Measurements from ENCODE around the gene LETMD1. TPM values are rescaled to one million over a fixed set of nuclear protein-coding genes. Genes with fewer than 3 reads are reported as not detected.

The LETMD1 gene
- total and polyA plus RNA-seq, 7 experiments from 2014 or later: 32.4 to 101 (median 69.5) TPM

DNA sequence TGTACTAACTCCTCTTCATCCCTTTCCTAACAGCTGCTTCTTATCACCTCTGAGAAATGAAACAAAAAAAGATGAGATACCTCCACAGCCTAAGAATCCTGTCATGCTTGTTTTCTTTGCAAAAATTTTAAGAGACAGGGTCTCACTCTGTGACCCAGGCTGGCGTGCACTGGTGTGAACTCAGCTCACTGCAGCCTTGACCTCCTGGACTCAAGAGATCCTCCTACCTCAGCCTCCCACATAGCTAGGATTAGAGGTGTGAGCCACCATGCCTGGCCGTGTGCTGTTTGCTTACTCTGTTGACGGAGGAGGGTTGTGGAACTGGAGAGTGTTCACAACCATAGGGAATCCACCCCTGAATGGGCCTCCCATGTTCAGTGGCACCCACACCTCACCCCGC, 19.1 kb downstream of the LETMD1 start:
- ATAC-seq (no peak), DNase-seq (no peak)
- H3K9me3 ChIP-seq (ENCODE audit: control insufficient read depth in 2 of 3, low read length in 3 of 3): no peaks in the 10 kb centered on the region
- H3K27ac ChIP-seq (ENCODE audit: low read depth, low read length): no peak overlapping the region
- no peaks in the 10 kb centered on the region for H3K4me1 ChIP-seq (ENCODE audit: control insufficient read depth in 2 of 2, insufficient read depth in 2 of 2, low read length in 2 of 2)
- H3K27me3 ChIP-seq (ENCODE audit: control insufficient read depth in 2 of 2, insufficient read depth in 2 of 2, low read length in 2 of 2): no peaks in the 10 kb centered on the region
- H3K4me3 ChIP-seq (ENCODE audit: low read length): no peak overlapping the region
- peaks cover 5 to 83% (median 12%) of the 10 kb centered on the region in 3 experiments for H3K36me3 ChIP-seq (ENCODE audit: control insufficient read depth in 2 of 3, insufficient read depth in 3 of 3, low read length in 3 of 3)
- no peaks in the 10 kb centered on the region for H3K27me3 Mint-ChIP-seq
- intact Hi-C loops (cut with micrococcal nuclease): no loop called here
- H3K4me3 Mint-ChIP-seq: no peak overlapping the region
- peaks cover 3 to 35% (median 12%) of the 10 kb centered on the region in 5 donors for H3K36me3 Mint-ChIP-seq
- H3K27ac Mint-ChIP-seq: peak overlapping the region in 2 of 9 donors; percentile 28 to 41
- H3K4me1 Mint-ChIP-seq: peaks cover 0 to 1% (median 0%) of the 10 kb centered on the region in 7 donors
- CTCF ChIA-PET: no interaction called here
- no peaks in the 10 kb centered on the region for H3K9me3 Mint-ChIP-seq
- POLR2A ChIA-PET: interaction anchor here (0.8 kb wide), 1 partner anchor 173 kb away, joined by 4 read pairs; no protein-coding TSS in a partner anchor

DNA sequence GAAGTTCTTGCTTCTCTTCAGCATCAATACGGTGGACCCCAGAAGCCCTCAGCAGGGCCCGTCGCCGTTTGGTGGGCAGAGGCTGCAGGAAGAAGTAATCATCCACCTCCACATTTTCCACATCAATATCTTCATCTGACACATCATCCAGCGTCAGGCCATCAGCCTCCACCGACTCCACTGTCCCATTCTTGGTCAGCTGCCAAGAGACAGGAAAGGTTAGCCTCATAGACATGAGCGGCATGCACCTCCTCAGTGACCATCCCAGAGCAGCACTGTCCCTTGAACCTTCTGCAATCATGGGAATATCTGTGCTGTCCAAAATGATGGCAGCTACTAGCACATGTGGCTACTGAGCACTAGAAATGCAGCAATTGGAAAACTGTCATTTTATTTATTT, 19.6 kb downstream of the LETMD1 start:
- DNase-seq: no peak
- Histone ChIP-seq H3K4me3 (ENCODE audit: low read length) (no peak overlapping the region), H3K36me3 (ENCODE audit: control insufficient read depth in 2 of 3, insufficient read depth in 3 of 3, low read length in 3 of 3) (peaks cover 5 to 82% (median 12%) of the 10 kb centered on the region in 3 experiments), H3K27me3 (ENCODE audit: control insufficient read depth in 2 of 2, insufficient read depth in 2 of 2, low read length in 2 of 2) (no peaks in the 10 kb centered on the region), H3K4me1 (ENCODE audit: control insufficient read depth in 2 of 2, insufficient read depth in 2 of 2, low read length in 2 of 2) (no peaks in the 10 kb centered on the region), H3K27ac (ENCODE audit: low read depth, low read length) (no peak overlapping the region), H3K9me3 (ENCODE audit: control insufficient read depth in 2 of 3, low read length in 3 of 3) (no peaks in the 10 kb centered on the region)
- Mint-ChIP-seq H3K9me3 (no peaks in the 10 kb centered on the region), H3K4me3 (no peak overlapping the region), H3K4me1 (peaks cover 0 to 1% (median 0%) of the 10 kb centered on the region in 7 donors), H3K36me3 (peaks cover 3 to 33% (median 12%) of the 10 kb centered on the region in 5 donors), H3K27ac (peak overlapping the region in 4 of 9 donors; percentile 20 to 84 (median 54)), H3K27me3 (no peaks in the 10 kb centered on the region)
- ChIA-PET CTCF (no interaction called here), POLR2A (no interaction called here)
- ATAC-seq: no peak
- intact Hi-C loops (cut with micrococcal nuclease): no loop called here

DNA sequence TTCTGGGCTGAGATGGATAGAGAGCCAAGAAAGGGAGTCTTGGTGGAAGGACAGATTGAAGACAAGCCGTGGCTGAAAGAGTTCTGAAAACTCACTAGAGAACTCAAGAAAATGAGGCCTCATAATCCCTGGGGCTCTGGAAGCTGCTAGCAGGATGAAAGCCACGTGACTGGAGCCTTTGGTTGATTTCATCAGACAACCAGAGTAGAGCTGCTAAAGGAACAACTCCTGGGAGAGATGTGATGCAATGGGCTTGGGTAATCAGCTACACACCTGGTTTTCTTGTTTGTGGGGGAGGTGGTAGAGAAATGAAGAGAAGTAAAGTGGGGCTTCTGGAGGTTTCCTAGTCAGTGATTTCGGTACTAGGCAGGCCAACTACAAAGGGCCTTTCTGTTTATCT, 21.9 kb downstream of the LETMD1 start:
- Histone ChIP-seq H3K27ac (ENCODE audit: low read depth, low read length) (no peak overlapping the region), H3K9me3 (ENCODE audit: control insufficient read depth in 2 of 3, low read length in 3 of 3) (no peaks in the 10 kb centered on the region), H3K27me3 (ENCODE audit: control insufficient read depth in 2 of 2, insufficient read depth in 2 of 2, low read length in 2 of 2) (no peaks in the 10 kb centered on the region), H3K4me3 (ENCODE audit: low read length) (no peak overlapping the region), H3K36me3 (ENCODE audit: control insufficient read depth in 2 of 3, insufficient read depth in 3 of 3, low read length in 3 of 3) (peaks cover 5 to 72% (median 8%) of the 10 kb centered on the region in 3 experiments), H3K4me1 (ENCODE audit: control insufficient read depth in 2 of 2, insufficient read depth in 2 of 2, low read length in 2 of 2) (no peaks in the 10 kb centered on the region)
- peaks cover 0 to 4% (median 0%) of the 10 kb centered on the region in 7 donors for H3K4me1 Mint-ChIP-seq
- H3K27ac Mint-ChIP-seq: peak overlapping the region in 2 of 9 donors; percentile 4 to 32
- no peaks in the 10 kb centered on the region for H3K9me3 Mint-ChIP-seq
- ChIA-PET CTCF (no interaction called here), POLR2A (interaction anchor here (1.2 to 1.4 kb wide), 2 partner anchors 8 to 12 kb away, joined by 3 to 4 read pairs; no protein-coding TSS in a partner anchor)
- H3K4me3 Mint-ChIP-seq: no peak overlapping the region
- peaks cover 3 to 25% (median 8%) of the 10 kb centered on the region in 5 donors for H3K36me3 Mint-ChIP-seq
- intact Hi-C loops (cut with micrococcal nuclease): no loop called here
- H3K27me3 Mint-ChIP-seq: no peaks in the 10 kb centered on the region
- no peak for DNase-seq
- ATAC-seq: no peak

DNA sequence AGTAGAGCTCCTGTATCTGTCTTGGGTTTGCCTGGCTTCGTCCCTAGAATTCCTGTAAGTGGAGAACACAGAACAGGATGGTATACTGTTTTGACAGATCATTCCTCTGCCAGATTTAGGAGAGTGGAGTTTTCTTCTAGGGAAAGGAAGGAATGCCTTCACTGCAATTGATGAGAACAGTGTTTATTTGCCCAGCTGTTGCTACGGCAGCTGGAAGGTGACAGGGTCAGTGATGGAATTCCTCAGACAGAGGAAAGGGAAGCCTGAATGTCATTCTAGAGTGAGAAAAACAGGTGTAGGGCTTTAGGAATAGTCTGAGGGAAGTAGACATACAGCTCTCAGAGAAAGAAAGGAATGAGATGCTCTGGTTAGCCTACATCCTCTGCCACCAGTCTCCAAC, 23.5 kb downstream of the LETMD1 start:
- Mint-ChIP-seq H3K27ac (no peak overlapping the region), H3K27me3 (no peaks in the 10 kb centered on the region), H3K4me3 (no peak overlapping the region), H3K9me3 (peaks cover 0 to under 1% (median 0%) of the 10 kb centered on the region in 11 donors), H3K36me3 (peaks cover 3 to 24% (median 8%) of the 10 kb centered on the region in 5 donors), H3K4me1 (peaks cover 8 to 16% (median 10%) of the 10 kb centered on the region in 7 donors)
- intact Hi-C loops (cut with micrococcal nuclease): no loop called here
- no peak for DNase-seq
- H3K36me3 ChIP-seq (ENCODE audit: control insufficient read depth in 2 of 3, insufficient read depth in 3 of 3, low read length in 3 of 3): peaks cover 5 to 64% (median 8%) of the 10 kb centered on the region in 3 experiments
- no peak overlapping the region for H3K4me3 ChIP-seq (ENCODE audit: low read length)
- POLR2A ChIA-PET: no interaction called here
- no peaks in the 10 kb centered on the region for H3K9me3 ChIP-seq (ENCODE audit: control insufficient read depth in 2 of 3, low read length in 3 of 3)
- CTCF ChIA-PET: no interaction called here
- no peak for ATAC-seq
- no peaks in the 10 kb centered on the region for H3K27me3 ChIP-seq (ENCODE audit: control insufficient read depth in 2 of 2, insufficient read depth in 2 of 2, low read length in 2 of 2)
- H3K27ac ChIP-seq (ENCODE audit: low read depth, low read length): no peak overlapping the region
- H3K4me1 ChIP-seq (ENCODE audit: control insufficient read depth in 2 of 2, insufficient read depth in 2 of 2, low read length in 2 of 2): peaks cover 0 to 4% of the 10 kb centered on the region in 2 donors

DNA sequence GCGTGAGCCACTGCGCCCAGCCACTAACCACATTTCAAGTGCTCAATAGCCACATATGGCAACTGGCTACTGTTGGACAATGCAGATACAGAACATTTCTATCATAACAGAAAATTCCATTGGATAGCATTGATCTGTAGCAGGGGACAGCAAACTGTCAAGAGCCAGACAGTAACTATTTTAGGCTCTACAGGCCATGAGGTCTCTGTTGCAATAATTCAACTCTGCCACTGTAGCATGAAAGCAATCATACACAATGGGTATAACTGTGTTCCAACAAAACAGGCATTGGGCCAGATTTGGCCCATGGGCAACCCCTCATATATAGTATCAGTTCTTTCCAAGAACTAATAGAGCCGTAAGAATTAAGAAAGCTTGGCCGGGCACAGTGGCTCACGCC, 27.3 kb downstream of the LETMD1 start:
- H3K27ac Mint-ChIP-seq: peak overlapping the region in 1 of 9 donors; percentile 37
- peaks cover 18 to 41% (median 33%) of the 10 kb centered on the region in 7 donors for H3K4me1 Mint-ChIP-seq
- no peak overlapping the region for H3K27ac ChIP-seq (ENCODE audit: low read depth, low read length)
- ChIA-PET CTCF (interaction anchor here (0.7 to 1.4 kb wide), 2 partner anchors 22 to 23 kb away, joined by 3 read pairs; no protein-coding TSS in a partner anchor), POLR2A (interaction anchor here (0.7 kb wide), 1 partner anchor 12 kb away, joined by 3 read pairs; no protein-coding TSS in a partner anchor)
- peaks cover 0 to 3% (median 0%) of the 10 kb centered on the region in 11 donors for H3K9me3 Mint-ChIP-seq
- H3K27me3 Mint-ChIP-seq: no peaks in the 10 kb centered on the region
- peaks cover 0 to 23% (median 13%) of the 10 kb centered on the region in 5 donors for H3K36me3 Mint-ChIP-seq
- H3K27me3 ChIP-seq (ENCODE audit: control insufficient read depth in 2 of 2, insufficient read depth in 2 of 2, low read length in 2 of 2): no peaks in the 10 kb centered on the region
- H3K36me3 ChIP-seq (ENCODE audit: control insufficient read depth in 2 of 3, insufficient read depth in 3 of 3, low read length in 3 of 3): peaks cover 5 to 36% (median 8%) of the 10 kb centered on the region in 3 experiments
- peaks cover 0 to 4% of the 10 kb centered on the region in 2 donors for H3K4me1 ChIP-seq (ENCODE audit: control insufficient read depth in 2 of 2, insufficient read depth in 2 of 2, low read length in 2 of 2)
- H3K4me3 ChIP-seq (ENCODE audit: low read length): no peak overlapping the region
- intact Hi-C loops (cut with micrococcal nuclease): no loop called here
- no peaks in the 10 kb centered on the region for H3K9me3 ChIP-seq (ENCODE audit: control insufficient read depth in 2 of 3, low read length in 3 of 3)
- ATAC-seq (no peak), DNase-seq (no peak)
- no peak overlapping the region for H3K4me3 Mint-ChIP-seq

DNA sequence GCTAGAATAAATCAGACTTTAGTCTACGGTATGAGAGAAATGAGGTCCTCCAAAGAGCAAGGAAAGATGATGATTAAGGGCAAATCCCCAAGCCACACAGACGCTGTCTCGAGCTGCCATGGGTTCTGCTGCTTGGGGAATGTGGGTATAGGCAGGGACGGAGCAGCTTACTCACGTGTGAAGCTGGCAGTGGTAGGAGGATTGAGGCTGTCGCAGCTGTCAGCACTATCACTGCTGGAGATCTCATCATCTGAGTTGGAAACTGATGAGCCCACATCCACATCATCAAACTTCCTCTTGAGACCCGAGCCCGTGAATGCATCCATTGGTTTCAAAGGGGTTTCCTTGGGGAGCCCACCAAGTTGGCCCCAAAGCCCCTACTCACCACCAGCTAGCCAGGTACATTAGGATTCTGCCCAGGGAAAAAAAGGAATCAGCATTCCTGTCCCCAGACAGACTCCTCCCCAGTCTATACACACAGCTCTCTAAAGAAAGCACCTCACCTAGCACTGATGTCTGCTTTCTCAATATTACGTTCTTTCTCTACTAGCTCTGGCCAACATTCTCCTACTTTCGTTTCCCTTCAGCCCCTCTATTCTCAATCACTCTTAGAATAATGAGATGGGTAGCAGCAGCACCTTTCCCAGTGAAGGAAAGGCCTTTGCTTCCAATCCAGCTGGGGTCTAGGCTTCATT, 28.3 kb downstream of the LETMD1 start:
- H3K27me3 Mint-ChIP-seq: no peaks in the 10 kb centered on the region
- peaks cover 5 to 28% (median 7%) of the 10 kb centered on the region in 3 experiments for H3K36me3 ChIP-seq (ENCODE audit: control insufficient read depth in 2 of 3, insufficient read depth in 3 of 3, low read length in 3 of 3)
- H3K27ac Mint-ChIP-seq: peak overlapping the region in 7 of 9 donors; percentile 42 to 87 (median 72)
- no peaks in the 10 kb centered on the region for H3K27me3 ChIP-seq (ENCODE audit: control insufficient read depth in 2 of 2, insufficient read depth in 2 of 2, low read length in 2 of 2)
- H3K36me3 Mint-ChIP-seq: peaks cover 0 to 25% (median 15%) of the 10 kb centered on the region in 5 donors
- H3K4me1 Mint-ChIP-seq: peaks cover 20 to 50% (median 41%) of the 10 kb centered on the region in 7 donors
- peak overlapping the region in 3 of 10 donors; percentile 21 to 58 (median 28) for H3K4me3 Mint-ChIP-seq
- intact Hi-C loops (cut with micrococcal nuclease): no loop called here
- no peak overlapping the region for H3K4me3 ChIP-seq (ENCODE audit: low read length)
- H3K4me1 ChIP-seq (ENCODE audit: control insufficient read depth in 2 of 2, insufficient read depth in 2 of 2, low read length in 2 of 2): peaks cover 0 to 4% of the 10 kb centered on the region in 2 donors
- DNase-seq (no peak), ATAC-seq (no peak)
- ChIA-PET CTCF (interaction anchor here (0.6 to 1.4 kb wide), 2 partner anchors 24 to 797 kb away, joined by 3 read pairs; no protein-coding TSS in a partner anchor), POLR2A (interaction anchor here (0.6 to 0.7 kb wide), 4 partner anchors 13 to 910 kb away, joined by 3 read pairs; no protein-coding TSS in a partner anchor)
- no peak overlapping the region for H3K27ac ChIP-seq (ENCODE audit: low read depth, low read length)
- peaks cover 0 to 3% (median 0%) of the 10 kb centered on the region in 11 donors for H3K9me3 Mint-ChIP-seq
- no peaks in the 10 kb centered on the region for H3K9me3 ChIP-seq (ENCODE audit: control insufficient read depth in 2 of 3, low read length in 3 of 3)
